ENCODE results near the gene PARD3B.
A peak's percentile ranks its signal among the peaks of the same experiment; 100 is the strongest.

The PARD3B gene

DNA sequence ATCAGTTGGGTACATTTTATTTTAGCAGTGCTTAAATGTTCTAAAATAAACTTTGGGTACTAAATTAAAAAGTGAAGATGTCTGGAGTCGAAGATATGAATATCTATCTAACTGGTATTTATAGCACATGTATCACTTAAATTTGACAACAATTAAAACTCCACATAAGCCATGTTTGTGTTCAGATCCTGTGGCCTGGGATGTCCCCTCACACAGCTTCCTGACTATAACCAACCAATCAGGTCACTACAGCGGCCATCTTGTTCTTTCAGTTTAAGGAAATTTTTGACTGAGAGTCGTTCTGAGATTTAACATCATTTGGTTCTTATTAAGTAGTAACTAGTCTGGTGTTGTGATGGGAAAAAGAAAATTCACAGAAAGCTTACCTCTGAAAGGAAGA, 966.4 kb downstream of the PARD3B start:
- Histone ChIP-seq H3K4me2 (ENCODE audit: low read length) (no peak overlapping the region), H3K4me3 (ENCODE audit: low read length) (no peak overlapping the region), H3K27me3 (ENCODE audit: control insufficient read depth, insufficient read depth, low read length) (no peaks in the 10 kb centered on the region), H3K36me3 (ENCODE audit: insufficient read depth, low read length) (no peaks in the 10 kb centered on the region), H3K4me1 (ENCODE audit: control insufficient read depth, insufficient read depth, low read length) (peaks cover 8% of the 10 kb centered on the region), H3K9ac (ENCODE audit: low read depth, low read length) (no peak overlapping the region), H3K9me3 (replicated peaks; ENCODE audit: low read length) (no peaks in the 10 kb centered on the region)

DNA sequence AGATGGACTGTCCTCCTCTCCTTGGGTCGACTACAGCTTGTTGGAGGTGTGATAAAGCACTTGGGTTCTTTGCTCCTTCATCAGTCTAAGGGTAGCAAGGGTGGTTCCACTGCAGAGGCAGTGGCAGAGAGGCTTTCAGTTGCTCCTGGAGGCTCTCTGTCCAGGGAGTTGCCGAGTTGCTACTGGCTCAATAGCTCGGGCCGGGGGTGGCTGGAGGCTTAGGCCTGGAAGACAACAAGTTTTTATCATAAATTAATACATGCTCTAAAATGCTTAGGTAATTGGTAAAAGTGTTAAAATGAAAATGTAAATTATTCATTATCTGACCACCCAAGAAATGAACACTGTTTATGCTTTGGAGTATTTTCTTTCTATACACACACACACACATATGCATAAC, 975.0 kb downstream of the PARD3B start:
- no peak overlapping the region for H3K9ac ChIP-seq (ENCODE audit: low read depth, low read length)
- H3K4me2 ChIP-seq (ENCODE audit: low read length): no peak overlapping the region

DNA sequence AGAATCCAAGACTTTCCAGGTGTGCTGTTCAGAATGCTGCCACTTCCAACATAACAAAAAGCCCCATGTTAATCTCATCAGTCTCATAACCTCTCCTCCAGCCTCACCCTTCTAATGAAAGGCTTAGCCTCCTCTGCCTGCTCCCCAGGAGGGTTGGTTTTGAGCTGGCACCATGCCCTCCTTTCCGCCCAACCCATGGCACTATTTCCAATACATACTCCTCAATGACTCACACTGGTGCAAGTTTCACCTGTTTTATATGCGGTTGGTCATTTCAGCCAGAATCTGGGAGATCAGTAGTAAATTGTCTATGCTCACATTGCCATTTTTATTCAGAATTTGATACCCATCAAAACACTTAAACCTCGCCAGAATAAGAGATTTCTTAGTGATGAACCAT, 979.4 kb downstream of the PARD3B start:
- no peaks in the 10 kb centered on the region for H3K9me3 ChIP-seq (replicated peaks; ENCODE audit: low read length)
- peaks cover 3% of the 10 kb centered on the region for H3K4me1 ChIP-seq (ENCODE audit: control insufficient read depth, insufficient read depth, low read length)
- no peak overlapping the region for H3K4me2 ChIP-seq (ENCODE audit: low read length)
- no peak overlapping the region for H3K4me3 ChIP-seq (ENCODE audit: low read length)
- H3K36me3 ChIP-seq (ENCODE audit: insufficient read depth, low read length): no peaks in the 10 kb centered on the region
- H3K9ac ChIP-seq (ENCODE audit: low read depth, low read length): no peak overlapping the region
- no peaks in the 10 kb centered on the region for H3K27me3 ChIP-seq (ENCODE audit: control insufficient read depth, insufficient read depth, low read length)

More for the DNA sequence above, 975.0 kb downstream of the PARD3B start:
- Histone ChIP-seq H3K9me3 (replicated peaks; ENCODE audit: low read length) (no peaks in the 10 kb centered on the region), H3K27me3 (ENCODE audit: control insufficient read depth, insufficient read depth, low read length) (no peaks in the 10 kb centered on the region), H3K4me3 (ENCODE audit: low read length) (no peak overlapping the region), H3K36me3 (ENCODE audit: insufficient read depth, low read length) (no peaks in the 10 kb centered on the region), H3K4me1 (ENCODE audit: control insufficient read depth, insufficient read depth, low read length) (peaks cover 3% of the 10 kb centered on the region)

DNA sequence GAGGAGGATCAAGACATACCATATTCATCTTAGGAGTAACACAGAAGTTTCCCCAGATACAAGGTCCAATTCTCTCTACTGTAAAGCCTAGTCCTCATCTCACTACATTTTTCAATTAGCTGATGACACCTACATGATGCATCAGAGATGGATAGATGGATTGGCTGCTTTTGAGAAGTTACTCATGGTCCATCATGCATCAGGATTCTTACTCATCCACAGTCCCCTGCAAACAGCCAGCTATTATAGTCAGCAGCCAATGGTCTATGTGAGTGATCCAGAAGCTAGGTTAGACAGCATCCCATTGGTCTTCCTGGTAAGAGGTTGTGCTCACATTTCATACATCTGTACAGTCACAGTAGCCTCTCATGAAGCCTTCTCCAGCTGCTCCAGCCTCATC, 982.5 kb downstream of the PARD3B start:
- Histone ChIP-seq H3K36me3 (ENCODE audit: insufficient read depth, low read length) (no peaks in the 10 kb centered on the region), H3K4me1 (ENCODE audit: control insufficient read depth, insufficient read depth, low read length) (peaks cover 3% of the 10 kb centered on the region), H3K4me3 (ENCODE audit: low read length) (no peak overlapping the region), H3K4me2 (ENCODE audit: low read length) (no peak overlapping the region), H3K9ac (ENCODE audit: low read depth, low read length) (no peak overlapping the region), H3K27me3 (ENCODE audit: control insufficient read depth, insufficient read depth, low read length) (no peaks in the 10 kb centered on the region), H3K9me3 (replicated peaks; ENCODE audit: low read length) (no peaks in the 10 kb centered on the region)

DNA sequence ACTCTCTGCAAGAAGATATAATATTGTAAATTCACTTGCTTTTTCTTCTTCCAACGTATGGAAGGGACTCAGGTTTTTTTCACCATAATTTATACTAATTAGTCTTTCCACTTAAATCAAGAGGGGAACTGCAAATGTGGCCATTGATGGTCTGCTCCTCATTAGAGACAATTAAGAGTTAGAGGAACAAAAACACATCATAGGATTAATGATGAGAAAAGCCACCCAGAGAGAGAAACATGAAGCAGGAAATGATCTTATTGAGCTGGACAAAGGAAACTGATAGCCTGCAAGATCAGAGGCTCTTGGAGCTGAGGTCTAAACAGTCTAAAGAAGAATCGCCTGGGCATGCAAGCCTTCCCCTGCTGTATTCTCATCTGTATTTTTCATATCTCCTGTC, 985.8 kb downstream of the PARD3B start:
- Histone ChIP-seq H3K9me3 (replicated peaks; ENCODE audit: low read length) (no peaks in the 10 kb centered on the region), H3K9ac (ENCODE audit: low read depth, low read length) (no peak overlapping the region), H3K4me3 (ENCODE audit: low read length) (no peak overlapping the region), H3K27me3 (ENCODE audit: control insufficient read depth, insufficient read depth, low read length) (no peaks in the 10 kb centered on the region), H3K4me1 (ENCODE audit: control insufficient read depth, insufficient read depth, low read length) (no peaks in the 10 kb centered on the region), H3K4me2 (ENCODE audit: low read length) (no peak overlapping the region), H3K36me3 (ENCODE audit: insufficient read depth, low read length) (no peaks in the 10 kb centered on the region)

DNA sequence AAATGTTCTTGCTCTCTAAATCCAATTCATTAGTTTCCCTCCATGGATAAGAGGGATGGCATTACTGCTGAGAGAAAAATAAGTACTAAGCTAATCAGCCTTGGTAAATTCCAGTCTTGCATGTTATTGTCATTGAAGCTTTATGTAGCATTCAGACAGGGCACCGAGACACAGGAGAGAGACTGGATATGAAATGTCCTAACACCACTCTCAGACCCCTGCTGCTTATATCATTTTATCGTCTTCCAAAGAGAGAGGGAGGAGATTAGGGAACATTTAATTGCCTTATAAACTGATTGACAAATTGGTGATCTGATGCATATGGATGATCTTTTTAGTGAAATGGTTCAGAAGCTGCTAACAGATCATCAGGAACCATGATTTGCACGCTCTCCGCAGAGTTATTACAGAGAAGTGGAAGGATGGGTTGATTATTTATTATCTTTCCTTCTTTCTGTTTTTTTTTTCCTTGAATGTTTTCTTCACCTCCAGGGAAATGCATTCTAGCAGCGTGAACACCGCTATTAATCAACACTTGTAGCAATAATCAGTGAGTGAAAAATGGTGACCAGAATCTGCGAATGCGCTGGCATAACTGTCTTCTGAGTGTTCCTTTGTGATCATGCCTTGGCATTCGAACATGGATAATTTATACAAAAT, 986.3 kb downstream of the PARD3B start:
- no peaks in the 10 kb centered on the region for H3K27me3 ChIP-seq (ENCODE audit: control insufficient read depth, insufficient read depth, low read length)
- H3K4me2 ChIP-seq (ENCODE audit: low read length): no peak overlapping the region
- H3K9me3 ChIP-seq (replicated peaks; ENCODE audit: low read length): no peaks in the 10 kb centered on the region
- no peak overlapping the region for H3K4me3 ChIP-seq (ENCODE audit: low read length)
- no peaks in the 10 kb centered on the region for H3K36me3 ChIP-seq (ENCODE audit: insufficient read depth, low read length)
- H3K4me1 ChIP-seq (ENCODE audit: control insufficient read depth, insufficient read depth, low read length): no peaks in the 10 kb centered on the region
- no peak overlapping the region for H3K9ac ChIP-seq (ENCODE audit: low read depth, low read length)

DNA sequence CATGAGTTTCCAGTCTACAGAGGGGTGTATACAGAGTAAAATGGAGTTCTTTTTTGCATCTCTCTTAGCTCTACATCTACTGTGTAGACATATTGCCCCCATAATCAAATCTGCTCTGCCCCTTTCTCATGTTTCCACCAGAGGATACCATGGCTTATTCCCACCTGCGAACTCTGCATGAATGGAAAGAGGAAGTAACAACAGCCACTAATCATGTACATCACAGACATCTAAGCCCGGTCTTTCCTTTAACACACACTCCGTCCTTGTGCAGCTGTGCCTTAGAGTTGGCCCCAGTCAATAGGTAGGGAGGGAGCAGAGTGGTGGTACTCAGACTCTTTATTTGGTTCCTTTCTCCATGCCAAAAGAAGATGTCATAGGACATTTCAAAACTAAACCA, 989.7 kb downstream of the PARD3B start:
- Histone ChIP-seq H3K9ac (ENCODE audit: low read depth, low read length) (no peak overlapping the region), H3K4me3 (ENCODE audit: low read length) (no peak overlapping the region), H3K27me3 (ENCODE audit: control insufficient read depth, insufficient read depth, low read length) (no peaks in the 10 kb centered on the region), H3K36me3 (ENCODE audit: insufficient read depth, low read length) (no peaks in the 10 kb centered on the region), H3K9me3 (replicated peaks; ENCODE audit: low read length) (no peaks in the 10 kb centered on the region), H3K4me2 (ENCODE audit: low read length) (no peak overlapping the region), H3K4me1 (ENCODE audit: control insufficient read depth, insufficient read depth, low read length) (no peaks in the 10 kb centered on the region)

DNA sequence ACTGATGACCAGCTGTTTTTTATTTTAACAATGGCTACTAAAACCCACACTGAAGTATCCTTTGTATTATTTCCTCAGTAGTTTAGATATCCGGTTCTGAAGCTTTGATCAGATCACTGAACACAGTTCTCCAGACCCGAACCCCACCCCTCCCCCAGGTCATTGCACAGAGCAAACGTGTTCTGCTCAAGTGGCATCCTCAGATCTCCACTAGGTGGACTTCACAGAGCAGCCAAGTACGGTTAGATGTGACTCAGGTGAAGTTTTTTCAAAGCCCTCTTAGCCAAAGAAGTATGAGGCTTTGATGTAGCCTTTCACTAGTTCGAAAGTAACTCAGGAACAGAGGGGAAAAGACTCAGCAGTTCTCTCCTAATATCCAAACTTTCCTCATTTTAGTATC, 994.3 kb downstream of the PARD3B start:
- Histone ChIP-seq H3K9ac (ENCODE audit: low read depth, low read length) (no peak overlapping the region), H3K36me3 (ENCODE audit: insufficient read depth, low read length) (no peaks in the 10 kb centered on the region), H3K27me3 (ENCODE audit: control insufficient read depth, insufficient read depth, low read length) (no peaks in the 10 kb centered on the region), H3K4me1 (ENCODE audit: control insufficient read depth, insufficient read depth, low read length) (peaks cover 6% of the 10 kb centered on the region), H3K4me2 (ENCODE audit: low read length) (peak overlapping the region; percentile 29), H3K4me3 (ENCODE audit: low read length) (no peak overlapping the region), H3K9me3 (replicated peaks; ENCODE audit: low read length) (no peaks in the 10 kb centered on the region)

DNA sequence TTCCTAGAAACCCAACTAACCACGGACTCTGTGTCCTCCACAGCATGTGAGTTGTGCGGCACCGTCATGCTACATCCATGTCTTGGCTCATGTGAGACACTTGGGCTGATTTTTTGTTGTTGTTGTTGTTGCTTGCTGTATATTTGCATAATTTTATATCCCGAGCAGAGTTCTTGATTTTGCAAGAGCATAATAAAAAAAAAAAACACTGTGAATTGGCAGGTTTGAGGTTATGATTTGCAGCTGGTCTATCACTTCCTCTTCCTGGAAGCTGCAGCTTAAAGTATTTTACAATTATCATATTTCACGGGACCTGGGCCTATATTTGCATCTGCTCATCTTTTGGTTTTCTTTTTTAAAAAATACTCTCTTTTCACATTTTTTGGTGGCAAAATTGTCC, 994.8 kb downstream of the PARD3B start:
- Histone ChIP-seq H3K9me3 (replicated peaks; ENCODE audit: low read length) (no peaks in the 10 kb centered on the region), H3K4me2 (ENCODE audit: low read length) (peak overlapping the region; percentile 29), H3K9ac (ENCODE audit: low read depth, low read length) (no peak overlapping the region), H3K4me3 (ENCODE audit: low read length) (no peak overlapping the region), H3K36me3 (ENCODE audit: insufficient read depth, low read length) (no peaks in the 10 kb centered on the region), H3K4me1 (ENCODE audit: control insufficient read depth, insufficient read depth, low read length) (peaks cover 6% of the 10 kb centered on the region), H3K27me3 (ENCODE audit: control insufficient read depth, insufficient read depth, low read length) (no peaks in the 10 kb centered on the region)

DNA sequence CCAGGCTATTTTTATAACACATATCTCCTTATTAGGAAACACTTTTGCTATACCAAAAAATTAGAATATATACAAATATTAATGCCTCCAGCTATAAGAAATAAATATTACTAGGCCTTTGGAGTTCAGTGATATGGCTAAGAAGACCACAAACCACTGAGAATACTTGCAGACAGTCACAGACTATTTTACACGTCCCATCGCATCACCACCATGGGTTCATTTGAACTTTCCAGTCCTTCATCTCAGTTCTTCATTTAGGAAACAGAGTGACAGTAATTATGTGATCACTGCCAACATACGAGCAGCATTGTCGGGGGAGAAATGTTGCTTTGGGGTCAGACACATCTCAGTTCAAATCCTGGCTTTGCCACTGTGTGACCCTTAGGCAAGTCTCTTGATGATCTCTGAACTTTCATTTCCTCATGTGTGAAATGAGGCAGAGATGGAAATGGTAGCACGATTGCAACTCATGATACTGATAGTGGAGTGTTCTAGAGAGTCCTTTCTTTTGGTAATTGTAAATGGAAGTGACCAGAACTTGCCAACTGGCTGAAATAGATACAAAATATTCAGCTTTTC, 998.1 kb downstream of the PARD3B start:
- no peak overlapping the region for H3K4me2 ChIP-seq (ENCODE audit: low read length)
- peaks cover 6% of the 10 kb centered on the region for H3K4me1 ChIP-seq (ENCODE audit: control insufficient read depth, insufficient read depth, low read length)
- H3K36me3 ChIP-seq (ENCODE audit: insufficient read depth, low read length): no peaks in the 10 kb centered on the region
- no peak overlapping the region for H3K9ac ChIP-seq (ENCODE audit: low read depth, low read length)
- no peaks in the 10 kb centered on the region for H3K27me3 ChIP-seq (ENCODE audit: control insufficient read depth, insufficient read depth, low read length)
- H3K9me3 ChIP-seq (replicated peaks; ENCODE audit: low read length): no peaks in the 10 kb centered on the region
- no peak overlapping the region for H3K4me3 ChIP-seq (ENCODE audit: low read length)

DNA sequence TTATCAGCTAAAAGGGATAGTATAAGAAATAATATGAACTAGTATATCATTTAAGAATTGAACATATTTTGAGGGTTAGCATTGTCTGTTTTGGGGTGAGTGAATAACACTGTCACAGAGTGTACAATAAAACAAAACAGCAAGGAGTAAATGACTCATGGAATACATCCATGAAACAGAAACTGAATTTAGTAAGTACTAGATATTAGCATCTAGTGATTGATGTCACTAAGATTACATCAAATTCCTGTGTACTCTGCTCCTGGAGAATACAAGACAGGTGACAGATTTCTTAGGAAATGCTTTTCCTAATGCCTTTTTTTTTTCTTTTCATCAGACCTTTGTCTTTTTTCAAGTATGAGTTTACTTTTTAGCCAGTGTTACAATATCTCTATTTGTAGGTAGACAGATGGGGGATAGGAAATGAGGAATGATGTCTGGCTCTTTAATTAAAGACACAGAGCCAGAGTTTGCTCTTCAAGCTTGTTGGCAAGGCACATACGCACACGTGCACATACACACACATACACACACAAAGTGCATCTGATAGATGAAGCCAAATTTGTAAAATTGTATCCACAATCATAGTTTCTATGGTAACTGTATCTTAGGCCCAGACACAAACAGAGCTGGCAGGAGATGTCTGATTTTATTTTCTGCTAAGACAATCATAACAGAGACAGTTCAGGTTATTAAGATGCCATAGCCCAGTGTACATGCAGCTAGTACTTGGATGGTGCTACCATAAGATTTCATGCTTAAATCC, 998.8 kb downstream of the PARD3B start:
- H3K27me3 ChIP-seq (ENCODE audit: control insufficient read depth, insufficient read depth, low read length): no peaks in the 10 kb centered on the region
- no peaks in the 10 kb centered on the region for H3K9me3 ChIP-seq (replicated peaks; ENCODE audit: low read length)
- no peak overlapping the region for H3K4me3 ChIP-seq (ENCODE audit: low read length)
- H3K4me2 ChIP-seq (ENCODE audit: low read length): no peak overlapping the region
- no peaks in the 10 kb centered on the region for H3K36me3 ChIP-seq (ENCODE audit: insufficient read depth, low read length)
- H3K9ac ChIP-seq (ENCODE audit: low read depth, low read length): no peak overlapping the region
- peaks cover 6% of the 10 kb centered on the region for H3K4me1 ChIP-seq (ENCODE audit: control insufficient read depth, insufficient read depth, low read length)

Data from skeletal muscle satellite cell (primary cell).